Suprapubic skin (tissue), 4 donors: ENCODE data around the gene TMEM174. TPM values are rescaled to one million over a fixed set of nuclear protein-coding genes. Genes with fewer than 3 reads are reported as not detected.
"Not testable (repeated sequence)": the region's sequence is repeated elsewhere in the genome, so short reads cannot be mapped to it uniquely, and the experiment has no call there.

Experiments used
- DNase-seq, 2 donors: peaks; one replicate each; pipeline ENCODE4 v3.0.0-alpha.2; 2019; ENCODE audit warnings: low spot score in 2 of 2
- H3K27ac ChIP-seq: fragments of 200-600 bp; sonication (generic); one replicate; pipeline ENCODE4 v1.5.1; 2019
- H3K27me3 ChIP-seq: fragments of 200-600 bp; sonication (generic); one replicate; pipeline ENCODE4 v1.5.1; 2019
- H3K36me3 ChIP-seq: fragments of 200-600 bp; sonication (generic); one replicate; pipeline ENCODE4 v1.5.1; 2019
- H3K4me1 ChIP-seq: fragments of 200-600 bp; sonication (generic); one replicate; pipeline ENCODE4 v1.5.1; 2019
- H3K4me3 ChIP-seq: fragments of 200-600 bp; sonication (generic); one replicate; pipeline ENCODE4 v1.5.1; 2019; ENCODE audit warnings: mild to moderate bottlenecking
- H3K9me3 ChIP-seq: fragments of 200-600 bp; sonication (generic); one replicate; pipeline ENCODE4 v1.5.1; 2019
- CTCF ChIP-seq, 2 donors: fragments of 200-600 bp in 1 of 2; fragments of 450-650 bp in 1 of 2; sonication (generic) in 1 of 2; IDR thresholded peaks; one replicate each; pipeline ENCODE4 v1.5.1; 2016 to 2019; ENCODE audit warnings: antibody characterized with exemption in 2 of 2, mild to moderate bottlenecking in 1 of 2, moderate library complexity in 1 of 2
- EP300 ChIP-seq: sonication (generic); formaldehyde crosslinking; IDR thresholded peaks from one replicate; pipeline ENCODE4 v1.6.1; 2017; ENCODE audit warnings: antibody characterized with exemption
- POLR2A ChIP-seq, 2 donors: fragments of 450-650 bp; IDR thresholded peaks; one replicate each; pipeline ENCODE4 v1.6.1; 2017; ENCODE audit warnings: antibody characterized with exemption in 2 of 2, mild to moderate bottlenecking in 2 of 2, moderate library complexity in 2 of 2
- POLR2AphosphoS5 ChIP-seq, 3 donors: sonication (generic); formaldehyde crosslinking; IDR thresholded peaks; one replicate each; pipeline ENCODE4 v1.6.1; 2017; ENCODE audit warnings: antibody characterized with exemption in 3 of 3
- WGBS: methylation state at CpG from one replicate; pipeline ENCODE4 v1.1.5; 2018; 5-methylcytosine and 5-hydroxymethylcytosine counted together
- total RNA-seq, 4 donors: library from RNA; depleted of rRNA; stranded (reverse); fragments of >200 nt; gene quantifications; one replicate each; pipeline ENCODE4 v1.1.0, GENCODE V29; 2016

The TMEM174 gene
- total RNA-seq, 4 donors from 2014 or later: not detected

DNA sequence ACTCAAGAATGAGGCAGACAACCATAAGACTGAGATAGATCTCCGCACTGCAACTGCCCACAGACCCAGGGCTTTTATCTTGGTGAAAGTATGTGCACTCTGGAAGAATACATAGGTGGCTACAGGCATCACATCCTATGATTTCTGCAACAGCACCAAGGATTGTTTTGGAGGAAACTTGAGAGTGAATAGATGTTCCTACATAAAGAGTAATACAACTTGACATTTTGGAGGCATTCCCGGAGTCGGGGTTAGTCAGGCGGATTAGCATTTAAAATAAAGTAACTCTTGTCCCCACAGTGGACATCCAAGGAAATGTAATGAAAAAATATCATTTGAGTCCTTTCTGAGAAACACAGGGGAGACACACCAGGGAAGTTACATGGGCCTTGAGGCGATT is 26.7 kb downstream of the TMEM174 start:
- TF ChIP-seq CTCF (IDR thresholded peaks at IDR 0.05) (no peak), POLR2A (IDR thresholded peaks at IDR 0.05) (no peak), EP300 (no peak), POLR2AphosphoS5 (IDR thresholded peaks at IDR 0.05) (no peak)
- no peaks in the 10 kb centered on the region for H3K9me3 ChIP-seq
- no peak overlapping the region for H3K4me3 ChIP-seq
- peaks cover 15% of the 10 kb centered on the region for H3K27me3 ChIP-seq
- WGBS: 83% methylated on average over 5 of the region's 5 CpGs
- H3K27ac ChIP-seq: no peak overlapping the region
- H3K36me3 ChIP-seq: no peaks in the 10 kb centered on the region
- DNase-seq: no peak
- peaks cover 7% of the 10 kb centered on the region for H3K4me1 ChIP-seq

DNA sequence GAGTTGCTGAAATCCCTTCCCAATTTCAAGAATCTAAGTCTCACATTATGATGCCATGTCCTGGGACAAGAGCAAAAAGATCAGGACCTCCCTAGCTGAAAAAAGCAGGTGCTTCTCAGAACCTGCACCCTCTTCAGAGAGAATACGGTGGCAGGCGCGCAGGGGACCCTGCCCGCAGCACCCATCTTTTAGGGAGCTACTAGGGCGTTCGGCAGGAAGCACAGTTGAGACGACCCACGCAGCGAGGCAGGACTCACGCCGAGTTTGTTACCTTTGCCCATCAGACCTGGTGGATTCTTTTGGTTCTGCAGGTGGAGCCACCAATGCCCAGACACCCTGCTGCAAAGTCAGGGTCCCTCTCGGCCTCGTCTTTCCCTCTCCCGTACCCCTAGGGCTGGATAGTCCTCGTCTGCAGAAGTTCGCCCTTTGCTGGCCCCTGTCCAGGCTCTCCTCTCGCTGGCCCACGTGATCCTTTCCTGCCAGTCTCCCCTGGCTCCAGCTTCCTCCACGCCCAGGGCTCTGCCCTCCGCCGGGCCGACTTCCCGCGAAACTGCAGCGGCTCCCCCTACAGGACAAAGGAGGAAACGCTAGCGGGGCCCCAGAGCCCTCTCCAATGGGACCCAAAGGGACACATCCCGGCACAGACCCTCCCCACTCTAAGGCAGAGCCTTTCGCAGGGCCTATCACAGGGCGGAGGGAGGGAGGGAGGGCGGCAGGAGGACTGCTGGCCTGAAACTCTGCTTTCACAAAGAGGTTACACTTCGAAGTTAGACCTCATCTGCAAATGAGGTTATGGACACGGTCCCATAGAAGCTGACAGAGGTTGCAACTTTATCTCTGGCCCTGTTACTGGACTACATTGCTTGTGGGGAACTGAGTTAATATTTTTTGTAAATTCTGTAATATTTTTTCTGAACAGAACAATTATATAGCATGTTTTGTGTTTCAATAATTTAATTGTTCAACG is 28.8 kb downstream of the TMEM174 start:
- no peak overlapping the region for H3K4me3 ChIP-seq
- peaks cover 7% of the 10 kb centered on the region for H3K4me1 ChIP-seq
- no peaks in the 10 kb centered on the region for H3K36me3 ChIP-seq
- TF ChIP-seq CTCF (IDR thresholded peaks at IDR 0.05) (peak; percentile 40 to 78), EP300 (no peak)
- peak; percentile 76 to 83 for DNase-seq
- H3K27me3 ChIP-seq: peaks cover 20% of the 10 kb centered on the region
- no peak overlapping the region for H3K27ac ChIP-seq
- H3K9me3 ChIP-seq: no peaks in the 10 kb centered on the region
- 43% methylated on average over 33 of the region's 34 CpGs for WGBS

GRCh38 chr5:73204332-73204731 is 31.3 kb downstream of the TMEM174 start:
- H3K36me3 ChIP-seq: no peaks in the 10 kb centered on the region
- peaks cover 30% of the 10 kb centered on the region for H3K27me3 ChIP-seq
- peaks cover 7% of the 10 kb centered on the region for H3K4me1 ChIP-seq
- H3K9me3 ChIP-seq: peaks cover 5% of the 10 kb centered on the region
- no peak for TF ChIP-seq EP300
- no peak for TF ChIP-seq POLR2AphosphoS5 (IDR thresholded peaks at IDR 0.05)
- TF ChIP-seq POLR2A (IDR thresholded peaks at IDR 0.05): no peak
- TF ChIP-seq CTCF (IDR thresholded peaks at IDR 0.05): no peak
- H3K4me3 ChIP-seq: no peak overlapping the region
- no peak overlapping the region for H3K27ac ChIP-seq
- no peak for DNase-seq
- 77% methylated on average over 3 of the region's 3 CpGs for WGBS

GRCh38 chr5:73204733-73205132 is 31.7 kb downstream of the TMEM174 start:
- TF ChIP-seq POLR2AphosphoS5 (IDR thresholded peaks at IDR 0.05): no peak
- TF ChIP-seq POLR2A (IDR thresholded peaks at IDR 0.05): no peak
- no peak for TF ChIP-seq EP300
- TF ChIP-seq CTCF (IDR thresholded peaks at IDR 0.05): no peak
- 94% methylated on average over 5 of the region's 5 CpGs for WGBS
- peaks cover 7% of the 10 kb centered on the region for H3K4me1 ChIP-seq
- no peaks in the 10 kb centered on the region for H3K36me3 ChIP-seq
- H3K4me3 ChIP-seq: no peak overlapping the region
- peaks cover 5% of the 10 kb centered on the region for H3K9me3 ChIP-seq
- no peak for DNase-seq
- H3K27me3 ChIP-seq: peaks cover 30% of the 10 kb centered on the region
- no peak overlapping the region for H3K27ac ChIP-seq

DNA sequence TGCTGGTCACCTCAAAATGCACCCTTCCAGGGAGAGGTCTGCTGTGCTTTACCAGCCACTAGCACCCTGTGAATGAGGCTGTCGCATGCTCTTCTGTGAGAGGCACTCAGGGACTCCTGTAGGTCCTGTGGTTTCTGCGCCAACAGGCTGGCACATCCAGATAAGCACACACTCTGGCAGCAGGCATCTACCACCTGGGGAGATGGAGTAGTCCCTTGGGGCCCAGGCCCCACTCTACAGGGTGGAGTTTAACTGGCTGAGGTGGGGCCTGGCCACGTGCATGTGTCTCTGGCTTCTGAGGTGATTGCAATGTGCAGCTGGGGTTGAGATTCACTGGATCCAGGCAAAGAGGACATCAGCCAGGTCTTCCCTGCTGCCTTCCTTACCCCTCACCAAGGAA is 32.3 kb downstream of the TMEM174 start:
- no peak for TF ChIP-seq EP300
- WGBS: 62% methylated on average over 3 of the region's 3 CpGs
- Histone ChIP-seq H3K27ac (no peak overlapping the region), H3K27me3 (peaks cover 30% of the 10 kb centered on the region), H3K4me3 (no peak overlapping the region), H3K9me3 (peaks cover 5% of the 10 kb centered on the region), H3K36me3 (no peaks in the 10 kb centered on the region), H3K4me1 (peaks cover 7% of the 10 kb centered on the region)
- DNase-seq: no peak

- H3K4me1 ChIP-seq, H3K27ac ChIP-seq, H3K36me3 ChIP-seq, H3K9me3 ChIP-seq, H3K4me3 ChIP-seq, DNase-seq: not testable (repeated sequence)
- H3K27me3 ChIP-seq: peaks cover 34% of the 10 kb centered on the region
- 44% methylated on average over 4 of the region's 4 CpGs for WGBS
Observed at GRCh38 chr5:73207239-73207638, 34.2 kb downstream of the TMEM174 start.

DNA sequence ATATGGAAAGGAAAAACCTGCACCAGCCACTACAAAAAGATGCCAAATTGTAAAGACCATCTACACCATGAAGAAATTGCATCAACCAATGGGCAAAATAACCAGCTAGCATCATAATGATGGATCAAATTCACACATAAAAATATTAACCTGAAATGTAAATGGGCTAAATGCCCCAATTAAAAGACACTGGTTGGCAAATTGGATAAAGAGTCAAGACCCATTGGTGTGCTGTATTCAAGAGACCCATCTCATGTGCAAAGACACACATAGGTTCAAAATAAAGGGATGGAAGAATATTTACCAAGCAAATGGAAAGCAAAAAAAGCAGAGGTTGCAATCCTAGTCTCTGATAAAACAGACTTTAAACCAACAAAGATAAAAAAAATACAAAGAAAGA is 36.1 kb downstream of the TMEM174 start:
- not testable (repeated sequence) for H3K4me1 ChIP-seq, H3K27ac ChIP-seq, DNase-seq, H3K9me3 ChIP-seq, H3K36me3 ChIP-seq, H3K4me3 ChIP-seq
- H3K27me3 ChIP-seq: peaks cover 51% of the 10 kb centered on the region

- WGBS: 89% methylated on average over 3 of the region's 3 CpGs
- Histone ChIP-seq H3K4me1 (peaks cover 16% of the 10 kb centered on the region), H3K27me3 (peaks cover 57% of the 10 kb centered on the region)
Observed at GRCh38 chr5:73212693-73213092, 39.7 kb downstream of the TMEM174 start.

More at GRCh38 chr5:73212693-73213092, 39.7 kb downstream of the TMEM174 start:
- not testable (repeated sequence) for H3K9me3 ChIP-seq, DNase-seq, H3K27ac ChIP-seq, H3K4me3 ChIP-seq, H3K36me3 ChIP-seq
